HFFc6 (cell line): ENCODE data around the gene RMI1. TPM values are rescaled to one million over a fixed set of nuclear protein-coding genes. Genes with fewer than 3 reads are reported as not detected.
"Not testable (repeated sequence)": the region's sequence is repeated elsewhere in the genome, so short reads cannot be mapped to it uniquely, and the experiment has no call there.

Experiments used
- DNase-seq: peaks from one replicate; pipeline ENCODE4 v3.0.0-alpha.2; 2018
- H3K27ac Mint-ChIP-seq: 2 replicates; pipeline ENCODE4 v1.8.0; 2020; ENCODE audit warnings: mild to moderate bottlenecking, mixed read lengths
- H3K27me3 Mint-ChIP-seq: 2 replicates; pipeline ENCODE4 v1.8.0; 2021; ENCODE audit warnings: mild to moderate bottlenecking, moderate library complexity, mixed read lengths; ENCODE audit not compliant: insufficient read depth
- H3K36me3 Mint-ChIP-seq: 2 replicates; pipeline ENCODE4 v1.8.0; 2021; ENCODE audit warnings: low read depth, mixed read lengths
- H3K4me1 Mint-ChIP-seq: 2 replicates; pipeline ENCODE4 v1.8.0; 2020; ENCODE audit warnings: low read depth, mixed read lengths
- H3K4me3 Mint-ChIP-seq: 2 replicates; pipeline ENCODE4 v1.8.0; 2020; ENCODE audit warnings: mild to moderate bottlenecking, moderate library complexity, mixed read lengths
- H3K9me3 Mint-ChIP-seq: 2 replicates; pipeline ENCODE4 v1.8.0; 2020; ENCODE audit warnings: mild to moderate bottlenecking, mixed read lengths
- CTCF ChIP-seq: fragments of 200-600 bp; sonication (generic); IDR thresholded peaks from 2 replicates; pipeline ENCODE4 v1.5.0; 2021; ENCODE audit warnings: antibody characterized with exemption, mild to moderate bottlenecking
- total RNA-seq, 6 experiments: library from RNA; stranded (reverse); fragmentation: NEBNext Ultra II Directional; extraction: Animal tissue kit (Norgen Biotek cat#: 25700); gene quantifications; 2 replicates in 1 of 6; 3 replicates in 5 of 6; pipeline ENCODE4 v1.2.3, GENCODE V29; 2021

RMI1 gene
- total RNA-seq, 6 experiments from 2014 or later, result 8.2 to 13.4 (median 12.2) TPM

- Mint-ChIP-seq H3K4me3 (no peak overlapping the region), H3K9me3 (no peaks in the 10 kb centered on the region), H3K4me1 (peaks cover 41% of the 10 kb centered on the region), H3K36me3 (no peaks in the 10 kb centered on the region), H3K27me3 (no peaks in the 10 kb centered on the region), H3K27ac (peak overlapping the region; percentile 53)
- peak; percentile 37 for DNase-seq
- no peak for TF ChIP-seq CTCF
These were observed 45.9 kb upstream of the RMI1 start for GRCh38 chr9:83934569-83935275.

GRCh38 chr9:83935276-83935935, 45.2 kb upstream of the RMI1 start:
- Mint-ChIP-seq H3K27me3 (no peaks in the 10 kb centered on the region), H3K4me1 (peaks cover 41% of the 10 kb centered on the region), H3K9me3 (no peaks in the 10 kb centered on the region), H3K4me3 (no peak overlapping the region), H3K36me3 (no peaks in the 10 kb centered on the region), H3K27ac (peak overlapping the region; percentile 12; the same call in 1 of the 2 replicates)
- peak; percentile 81 for DNase-seq
- TF ChIP-seq CTCF, result no peak

DNA sequence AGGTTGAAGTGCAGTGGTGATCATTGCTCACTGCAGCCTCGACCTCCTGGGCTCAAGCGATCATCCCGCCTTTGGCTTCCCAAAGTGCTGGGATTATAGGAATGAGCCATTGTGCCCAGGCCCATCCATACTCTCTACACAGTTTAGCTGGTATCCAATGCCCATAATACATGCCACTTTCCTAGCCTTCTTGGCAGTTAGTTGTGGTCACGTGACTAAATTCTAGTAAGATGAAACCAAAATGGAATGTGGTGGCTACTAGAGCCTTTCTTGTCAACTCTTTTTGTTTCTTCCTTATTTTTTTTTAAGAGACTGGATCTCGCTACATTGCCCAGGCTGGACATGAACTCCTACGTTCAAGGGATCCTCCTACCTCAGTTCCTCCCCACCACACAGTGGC, 44.1 kb upstream of the RMI1 start:
- peaks cover 1% of the 10 kb centered on the region; the same call in 1 of the 2 replicates for H3K27me3 Mint-ChIP-seq
- no peak for DNase-seq
- TF ChIP-seq CTCF, result no peak

DNA sequence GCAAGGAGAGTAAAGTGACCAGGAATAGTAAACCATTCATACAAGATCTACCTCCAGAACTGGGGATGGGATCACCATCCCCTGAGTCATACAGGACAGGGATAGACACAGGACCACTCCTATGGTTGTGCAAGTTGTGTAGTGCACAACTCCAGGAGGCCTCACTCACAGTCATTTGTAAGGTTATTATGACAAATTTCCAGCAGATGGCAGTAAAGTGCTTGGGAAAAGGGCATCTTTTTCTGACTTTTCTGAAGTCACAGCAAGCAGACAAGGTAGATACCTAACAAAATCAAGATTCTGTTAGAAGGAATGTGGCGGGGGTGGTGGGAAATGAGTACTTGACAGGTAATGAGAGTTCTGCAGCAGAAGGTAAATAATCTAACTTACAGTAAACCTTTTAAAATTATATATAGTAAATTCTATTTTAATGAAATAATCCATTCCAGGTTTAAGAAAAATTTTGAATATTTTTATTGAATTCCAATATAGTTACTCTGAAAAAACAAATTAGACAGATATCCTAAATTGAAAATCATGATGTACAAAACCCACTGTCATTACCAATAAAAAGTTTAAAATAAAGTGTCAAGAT, 42.6 kb upstream of the RMI1 start:
- H3K36me3 Mint-ChIP-seq, result no peaks in the 10 kb centered on the region
- no peak overlapping the region for H3K4me3 Mint-ChIP-seq
- H3K27ac Mint-ChIP-seq, result no peak overlapping the region
- peaks cover 34% of the 10 kb centered on the region for H3K4me1 Mint-ChIP-seq
- H3K27me3 Mint-ChIP-seq, result peaks cover 2% of the 10 kb centered on the region; the same call in 1 of the 2 replicates
- peak; percentile 88 for TF ChIP-seq CTCF
- DNase-seq, result peak; percentile 60
- no peaks in the 10 kb centered on the region for H3K9me3 Mint-ChIP-seq

More for the DNA sequence above, 44.1 kb upstream of the RMI1 start:
- Mint-ChIP-seq H3K9me3 (no peaks in the 10 kb centered on the region), H3K36me3 (no peaks in the 10 kb centered on the region), H3K27ac (no peak overlapping the region), H3K4me3 (no peak overlapping the region), H3K4me1 (peaks cover 40% of the 10 kb centered on the region)

DNA sequence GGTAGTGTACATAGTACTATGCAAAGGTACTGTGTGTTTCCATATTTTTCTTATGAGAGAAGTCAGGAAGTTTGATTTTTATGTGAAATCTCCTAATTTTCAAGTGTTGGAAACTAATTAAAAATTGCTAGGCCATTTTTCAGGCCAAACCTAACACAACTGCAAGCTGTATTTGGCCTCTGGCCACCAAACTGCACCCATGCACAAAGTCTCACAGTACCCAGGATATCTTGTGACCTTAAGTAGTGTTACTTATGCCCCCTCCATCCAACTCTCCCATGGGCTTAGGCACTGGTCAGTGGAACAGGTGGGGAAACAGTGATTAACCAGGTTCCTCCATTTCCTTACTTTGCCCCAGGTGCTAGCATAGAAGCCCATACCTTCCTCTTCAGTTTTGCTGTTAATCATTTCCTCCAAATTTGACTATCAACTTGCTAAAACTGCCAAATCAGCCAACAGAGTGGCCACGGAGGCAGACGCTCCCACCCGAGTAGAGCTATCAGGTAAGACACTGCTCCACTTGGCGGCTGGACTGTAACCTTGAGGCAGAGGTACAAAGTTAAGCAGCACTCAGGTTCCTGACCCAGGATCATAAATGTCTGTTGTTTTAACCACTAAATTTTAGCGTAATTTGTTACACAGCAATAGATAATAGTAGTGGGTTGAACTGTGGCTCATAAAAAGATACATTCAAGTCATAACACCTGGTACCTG, 39.9 kb upstream of the RMI1 start:
- H3K27ac Mint-ChIP-seq, result no peak overlapping the region
- H3K4me1 Mint-ChIP-seq, result peaks cover 12% of the 10 kb centered on the region
- no peak for DNase-seq
- no peak for TF ChIP-seq CTCF
- no peak overlapping the region for H3K4me3 Mint-ChIP-seq
- H3K27me3 Mint-ChIP-seq, result peaks cover 3% of the 10 kb centered on the region; the same call in 1 of the 2 replicates
- no peaks in the 10 kb centered on the region for H3K36me3 Mint-ChIP-seq
- H3K9me3 Mint-ChIP-seq, result no peaks in the 10 kb centered on the region

GRCh38 chr9:83948096-83948495, 32.5 kb upstream of the RMI1 start:
- H3K4me1 Mint-ChIP-seq, DNase-seq, H3K4me3 Mint-ChIP-seq, H3K27me3 Mint-ChIP-seq, H3K36me3 Mint-ChIP-seq, H3K27ac Mint-ChIP-seq, H3K9me3 Mint-ChIP-seq: not testable (repeated sequence)
